ENCODE measurements around the gene CYB5B. TPM values are rescaled to one million over a fixed set of nuclear protein-coding genes. Genes with fewer than 3 reads are reported as not detected.
A peak's percentile ranks its signal among the peaks of the same experiment; 100 is the strongest.
"Not testable (repeated sequence)": the region's sequence is repeated elsewhere in the genome, so short reads cannot be mapped to it uniquely, and the experiment has no call there.

CYB5B gene
- polyA plus RNA-seq, 3 donors, result 32.3 to 90.4 (median 84.9) TPM

- peaks cover 44 to 67% of the 10 kb centered on the region in 2 donors for H3K36me3 Mint-ChIP-seq
- peaks cover 9 to 14% (median 11%) of the 10 kb centered on the region in 7 donors for H3K9me3 Mint-ChIP-seq
- H3K27me3 Mint-ChIP-seq (ENCODE audit: low read depth in 3 of 3), result no peaks in the 10 kb centered on the region
- peaks cover 13% of the 10 kb centered on the region for H3K4me1 Mint-ChIP-seq
- no peak overlapping the region for H3K4me3 Mint-ChIP-seq
- 100% methylated on average over 2 of the region's 2 CpGs for WGBS (ENCODE audit: insufficient coverage)
- Histone ChIP-seq H3K27me3 (ENCODE audit: control insufficient read depth in 2 of 2, insufficient read depth in 2 of 2, low read length in 2 of 2) (no peaks in the 10 kb centered on the region), H3K4me1 (ENCODE audit: control insufficient read depth in 1 of 2, insufficient read depth in 2 of 2, low read length in 2 of 2) (peaks cover 14 to 22% of the 10 kb centered on the region in 2 donors), H3K9ac (ENCODE audit: insufficient read depth, low read length, poor library complexity, severe bottlenecking) (no peak overlapping the region), H3K27ac (ENCODE audit: low read depth in 1 of 2, low read length in 2 of 2) (no peak overlapping the region), H3K9me3 (replicated peaks in 1 of 2; ENCODE audit: control insufficient read depth in 1 of 2, insufficient read depth in 1 of 2, low read length in 2 of 2) (peaks cover 5 to 9% of the 10 kb centered on the region in 2 donors), H3K4me2 (replicated peaks; ENCODE audit: extremely low read depth, low read length, poor library complexity, severe bottlenecking) (no peak overlapping the region), H2AFZ (ENCODE audit: insufficient read depth, low read depth, low read length, poor library complexity, severe bottlenecking) (no peak overlapping the region), H3K79me2 (ENCODE audit: insufficient read depth, low read length) (peaks cover 80% of the 10 kb centered on the region), H3K4me3 (replicated peaks in 1 of 3; ENCODE audit: low read depth in 2 of 3, low read length in 3 of 3) (no peak overlapping the region), H3K36me3 (replicated peaks in 1 of 2; ENCODE audit: control insufficient read depth in 1 of 2, insufficient read depth in 2 of 2, low read length in 2 of 2) (peaks cover 45 to 67% of the 10 kb centered on the region in 2 donors), H4K20me1 (ENCODE audit: insufficient read depth, low read length) (peaks cover 19% of the 10 kb centered on the region)
- H3K27ac Mint-ChIP-seq, result peak overlapping the region in 2 of 7 donors; percentile 3 to 21
- TF ChIP-seq CTCF (IDR thresholded peaks at IDR 0.05), result no peak
- DNase-seq, result no peak
- intact Hi-C loops (cut with micrococcal nuclease), result no loop called here
These were observed 4.2 kb downstream of the CYB5B start for GRCh38 chr16:69428652-69429051.

- H3K27ac ChIP-seq (ENCODE audit: low read depth in 1 of 2, low read length in 2 of 2); H3K27me3 ChIP-seq (ENCODE audit: control insufficient read depth in 2 of 2, insufficient read depth in 2 of 2, low read length in 2 of 2); H3K4me3 Mint-ChIP-seq; H2AFZ ChIP-seq (ENCODE audit: insufficient read depth, low read depth, low read length, poor library complexity, severe bottlenecking); intact Hi-C loops (cut with micrococcal nuclease); H3K9ac ChIP-seq (ENCODE audit: insufficient read depth, low read length, poor library complexity, severe bottlenecking); H3K27me3 Mint-ChIP-seq (ENCODE audit: low read depth in 3 of 3); H3K4me1 Mint-ChIP-seq; H3K27ac Mint-ChIP-seq; H3K4me2 ChIP-seq (replicated peaks; ENCODE audit: extremely low read depth, low read length, poor library complexity, severe bottlenecking); H3K9me3 ChIP-seq (replicated peaks in 1 of 2; ENCODE audit: control insufficient read depth in 1 of 2, insufficient read depth in 1 of 2, low read length in 2 of 2); H3K4me3 ChIP-seq (replicated peaks in 1 of 3; ENCODE audit: low read depth in 2 of 3, low read length in 3 of 3): not testable (repeated sequence)
- Histone ChIP-seq H4K20me1 (ENCODE audit: insufficient read depth, low read length) (peaks cover 19% of the 10 kb centered on the region), H3K4me1 (ENCODE audit: control insufficient read depth in 1 of 2, insufficient read depth in 2 of 2, low read length in 2 of 2) (peaks cover 9 to 17% of the 10 kb centered on the region in 2 donors), H3K36me3 (replicated peaks in 1 of 2; ENCODE audit: control insufficient read depth in 1 of 2, insufficient read depth in 2 of 2, low read length in 2 of 2) (peaks cover 50 to 72% of the 10 kb centered on the region in 2 donors), H3K79me2 (ENCODE audit: insufficient read depth, low read length) (peaks cover 81% of the 10 kb centered on the region)
- WGBS (ENCODE audit: insufficient coverage), result 98% methylated on average over 6 of the region's 7 CpGs
- peaks cover 46 to 69% of the 10 kb centered on the region in 2 donors for H3K36me3 Mint-ChIP-seq
- DNase-seq, result peak in 2 of 3 donors; percentile 4 to 30
- H3K9me3 Mint-ChIP-seq, result peaks cover 9 to 14% (median 11%) of the 10 kb centered on the region in 7 donors
These were observed 4.7 kb downstream of the CYB5B start for GRCh38 chr16:69429058-69429640.
